Body of pancreas (tissue), 4 donors: ENCODE measurements around the gene ETV3. TPM values are rescaled to one million over a fixed set of nuclear protein-coding genes. Genes with fewer than 3 reads are reported as not detected.
"Not testable (repeated sequence)": the region's sequence is repeated elsewhere in the genome, so short reads cannot be mapped to it uniquely, and the experiment has no call there.

ENCODE experiments used
- ATAC-seq: fragments of 150-250 bp; one replicate; pipeline ENCODE4 v1.9.1; 2016
- DNase-seq, 4 donors: peaks; one replicate each; pipeline ENCODE4 v3.0.0-alpha.2; 2019
- H3K27ac ChIP-seq, 4 donors: fragments of 200-600 bp; sonication (generic); 1 replicate in 3 of 4; 2 replicates in 1 of 4; pipeline versions ENCODE4 v1.5.1 to v1.6.1; 2016 to 2019; ENCODE audit warnings: mild to moderate bottlenecking in 1 of 4, mixed read lengths in 1 of 4, moderate library complexity in 1 of 4
- H3K27me3 ChIP-seq, 2 donors: fragments of 200-600 bp; sonication (generic); one replicate each; pipeline ENCODE4 v1.6.0; 2016; ENCODE audit warnings: mild to moderate bottlenecking in 1 of 2
- H3K36me3 ChIP-seq, 2 donors: fragments of 200-600 bp; sonication (generic); replicated peaks in 1 of 2; 2 replicates each; pipeline ENCODE4 v1.5.1; 2016; ENCODE audit warnings: low read depth in 2 of 2; ENCODE audit not compliant: insufficient read depth in 1 of 2
- H3K4me1 ChIP-seq: fragments of 200-600 bp; sonication (generic); one replicate; pipeline ENCODE4 v1.6.0; 2016
- H3K4me3 ChIP-seq, 2 donors: fragments of 200-600 bp; sonication (generic); 1 replicate in 1 of 2; 2 replicates in 1 of 2; pipeline ENCODE4 v1.5.1; 2016 to 2019
- H3K9me3 ChIP-seq, 3 donors: fragments of 200-600 bp; sonication (generic); 1 replicate in 2 of 3; 2 replicates in 1 of 3; pipeline ENCODE4 v1.5.1; 2016
- POLR2A ChIP-seq, 3 donors: fragments of 450-650 bp; IDR thresholded peaks; one replicate each; pipeline ENCODE4 v1.6.1; 2016; ENCODE audit warnings: antibody characterized with exemption in 3 of 3, mild to moderate bottlenecking in 2 of 3
- WGBS, 2 donors: methylation state at CpG; one replicate each; pipeline ENCODE4 v1.1.5; 2017; 5-methylcytosine and 5-hydroxymethylcytosine counted together
- intact Hi-C: fragments of 100-400 bp; cut with DNase I; formaldehyde crosslinking; loops from one replicate; pipeline ENCODE4 v1.15.1; 2023
- total RNA-seq, 2 donors: library from RNA; depleted of rRNA; stranded (reverse); fragments of >200 nt; gene quantifications; one replicate each; pipeline ENCODE4 v1.1.0, GENCODE V29; 2016
- TF ChIP-seq, protein P1 (sequence below), 7 experiments: fragments of 450-650 bp in 4 of 7; fragments of 200-600 bp in 3 of 7; sonication (generic) in 3 of 7; IDR thresholded peaks; one replicate each; pipeline ENCODE4 v1.5.1; 2016 to 2019; ENCODE audit warnings: antibody characterized with exemption in 7 of 7

ETV3 gene
- 10 to 100 TPM in 1 of 2 donors, 1 to 10 TPM in 1; 5.6 to 11.4 TPM for total RNA-seq

GRCh38 chr1:157138220-157139051 lies at the start of gene ETV3:
ETV3 (minus strand) TSS chr1:157138395; CDS start chr1:157136352, 2,043 bp downstream.
- TF ChIP-seq, protein P1, sequence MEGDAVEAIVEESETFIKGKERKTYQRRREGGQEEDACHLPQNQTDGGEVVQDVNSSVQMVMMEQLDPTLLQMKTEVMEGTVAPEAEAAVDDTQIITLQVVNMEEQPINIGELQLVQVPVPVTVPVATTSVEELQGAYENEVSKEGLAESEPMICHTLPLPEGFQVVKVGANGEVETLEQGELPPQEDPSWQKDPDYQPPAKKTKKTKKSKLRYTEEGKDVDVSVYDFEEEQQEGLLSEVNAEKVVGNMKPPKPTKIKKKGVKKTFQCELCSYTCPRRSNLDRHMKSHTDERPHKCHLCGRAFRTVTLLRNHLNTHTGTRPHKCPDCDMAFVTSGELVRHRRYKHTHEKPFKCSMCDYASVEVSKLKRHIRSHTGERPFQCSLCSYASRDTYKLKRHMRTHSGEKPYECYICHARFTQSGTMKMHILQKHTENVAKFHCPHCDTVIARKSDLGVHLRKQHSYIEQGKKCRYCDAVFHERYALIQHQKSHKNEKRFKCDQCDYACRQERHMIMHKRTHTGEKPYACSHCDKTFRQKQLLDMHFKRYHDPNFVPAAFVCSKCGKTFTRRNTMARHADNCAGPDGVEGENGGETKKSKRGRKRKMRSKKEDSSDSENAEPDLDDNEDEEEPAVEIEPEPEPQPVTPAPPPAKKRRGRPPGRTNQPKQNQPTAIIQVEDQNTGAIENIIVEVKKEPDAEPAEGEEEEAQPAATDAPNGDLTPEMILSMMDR (IDR thresholded peaks at IDR 0.05) = no peak
- TF ChIP-seq POLR2A (IDR thresholded peaks at IDR 0.05) = peak; percentile 85 to 94 (median 89)
- no peaks in the 10 kb centered on the region for H3K9me3 ChIP-seq
- ATAC-seq (peak; percentile 95), DNase-seq (peak; percentile 88 to 93 (median 88))
- 0 to 1% methylated on average over 32 to 84 of the region's 85 CpGs for WGBS, 2 donors
- peak within 1 kb of the TSS; percentile 84 to 92 (median 91) for H3K27ac ChIP-seq
- intact Hi-C loops = no loop called here
- H3K4me3 ChIP-seq = peak within 1 kb of the TSS; percentile 62 to 96
- peaks cover 0 to 14% of the 10 kb centered on the region in 2 donors for H3K36me3 ChIP-seq
- no peaks in the 10 kb centered on the region for H3K27me3 ChIP-seq
- H3K4me1 ChIP-seq = peaks cover 26% of the 10 kb centered on the region

DNA sequence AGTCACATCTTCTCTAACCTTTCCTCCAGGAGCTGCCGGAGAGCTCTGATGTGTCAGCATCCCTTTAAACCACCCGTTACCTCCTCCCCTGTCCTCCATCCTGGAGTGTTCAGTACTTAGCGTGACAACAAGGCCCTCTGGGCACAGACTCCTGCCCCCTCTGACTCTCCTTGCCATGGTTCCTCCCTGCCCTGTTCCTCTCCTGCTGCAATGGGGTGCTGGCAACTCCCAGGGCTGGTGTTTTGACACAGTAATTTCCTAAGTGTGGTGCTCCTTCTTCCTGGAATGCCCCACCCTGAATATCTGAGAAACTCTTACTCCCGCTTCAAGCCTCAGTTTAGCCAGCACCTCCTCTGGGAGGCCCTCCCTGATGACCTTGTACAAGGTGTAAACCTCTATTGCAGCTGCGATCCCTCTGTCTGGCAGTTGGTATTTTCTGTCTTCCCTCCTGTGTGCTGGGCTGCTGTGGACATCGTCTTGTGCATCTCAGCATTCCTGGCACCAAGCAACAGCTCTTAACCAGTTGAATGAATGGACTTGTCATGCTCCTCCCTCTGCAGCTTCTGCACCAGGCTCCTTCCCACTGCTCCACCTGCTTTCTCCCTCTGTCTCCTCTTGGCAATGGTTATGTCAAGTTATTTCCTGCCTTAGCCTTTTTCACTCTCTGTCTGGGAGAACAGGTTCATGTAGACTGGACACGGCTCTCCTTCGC lies 48.2 kb upstream of the ETV3 start:
- ATAC-seq = no peak
- no peak for DNase-seq
- intact Hi-C loops = no loop called here
- Histone ChIP-seq H3K4me3 (no peak overlapping the region), H3K27me3 (no peaks in the 10 kb centered on the region), H3K27ac (no peak overlapping the region), H3K36me3 (no peaks in the 10 kb centered on the region), H3K4me1 (no peaks in the 10 kb centered on the region), H3K9me3 (no peaks in the 10 kb centered on the region)
- 60 to 64% methylated on average over 8 of the region's 8 CpGs for WGBS, 2 donors
- TF ChIP-seq, protein P1 (IDR thresholded peaks at IDR 0.05) = no peak
- TF ChIP-seq POLR2A (IDR thresholded peaks at IDR 0.05) = no peak

DNA sequence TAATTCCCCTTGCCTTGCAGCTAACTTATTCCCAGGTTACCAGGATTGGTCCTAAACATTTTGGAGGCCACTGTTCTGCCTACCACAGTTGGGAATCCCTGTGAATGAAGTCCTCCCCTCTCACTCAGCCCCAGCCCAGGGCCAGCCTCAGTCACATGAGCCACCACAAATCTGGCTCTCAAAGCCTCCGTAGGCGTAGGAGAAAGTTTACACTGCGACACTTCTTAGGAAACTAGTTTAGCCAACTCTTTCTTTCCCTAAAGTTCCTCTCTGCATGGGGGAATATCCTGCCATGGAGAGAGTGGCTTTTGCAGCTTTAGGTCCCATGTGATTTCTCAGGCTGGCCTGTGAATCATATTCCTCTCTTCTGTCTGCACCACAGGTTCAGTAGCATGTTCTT lies 45.7 kb upstream of the ETV3 start:
- no peak overlapping the region for H3K27ac ChIP-seq
- TF ChIP-seq, protein P1 (IDR thresholded peaks at IDR 0.05) = no peak
- no peak for TF ChIP-seq POLR2A (IDR thresholded peaks at IDR 0.05)
- ATAC-seq = no peak
- H3K36me3 ChIP-seq = no peaks in the 10 kb centered on the region
- WGBS, 2 donors = 56 to 61% methylated on average over 3 of the region's 3 CpGs
- H3K27me3 ChIP-seq = no peaks in the 10 kb centered on the region
- no peaks in the 10 kb centered on the region for H3K4me1 ChIP-seq
- H3K9me3 ChIP-seq = no peaks in the 10 kb centered on the region
- H3K4me3 ChIP-seq = no peak overlapping the region
- intact Hi-C loops = no loop called here
- no peak for DNase-seq

DNA sequence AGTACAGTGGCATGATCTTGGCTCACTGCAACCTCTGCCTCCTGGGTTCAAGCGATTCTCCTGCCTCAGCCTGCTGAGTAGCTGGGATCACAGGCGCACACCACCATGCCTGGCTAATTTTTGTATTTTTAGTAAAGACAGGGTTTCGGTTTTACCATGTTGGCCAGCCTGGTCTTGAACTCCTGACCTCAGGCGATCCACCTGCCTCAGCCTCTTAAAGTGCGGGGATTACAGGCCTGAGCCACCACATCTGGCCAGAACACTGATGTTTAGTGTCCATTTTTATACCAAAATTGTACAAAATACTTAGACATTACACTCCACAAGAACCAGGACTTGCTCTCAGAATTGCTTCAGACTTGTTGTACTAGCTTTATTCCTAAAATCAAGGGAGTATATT lies 44.2 kb upstream of the ETV3 start:
- H3K27ac ChIP-seq, H3K36me3 ChIP-seq, intact Hi-C loops, DNase-seq, H3K9me3 ChIP-seq, ATAC-seq, H3K4me1 ChIP-seq, H3K4me3 ChIP-seq, H3K27me3 ChIP-seq: not testable (repeated sequence)
- 68 to 85% methylated on average over 5 of the region's 5 CpGs for WGBS, 2 donors

DNA sequence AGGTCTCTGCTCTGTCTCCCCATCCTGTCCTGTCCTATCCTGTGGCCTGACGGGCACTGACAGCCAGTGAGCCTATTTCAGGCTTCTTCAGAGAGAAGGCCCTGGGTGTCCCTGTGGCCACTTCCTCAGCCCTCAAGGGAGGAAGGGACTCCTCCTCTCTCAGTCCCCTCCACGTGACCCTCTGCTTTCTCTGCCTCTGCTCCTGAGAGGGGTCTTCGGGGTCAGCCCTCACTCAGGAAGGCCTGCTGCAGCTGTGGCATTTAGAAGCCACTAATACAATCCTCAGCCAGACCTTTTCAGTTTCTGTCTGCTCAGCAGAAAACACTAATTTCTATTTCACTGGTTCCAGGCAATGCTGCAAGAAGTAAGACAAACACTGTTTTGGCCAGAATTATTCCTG lies 43.6 kb upstream of the ETV3 start:
- ATAC-seq (no peak), DNase-seq (no peak)
- no peaks in the 10 kb centered on the region for H3K36me3 ChIP-seq
- intact Hi-C loops = no loop called here
- H3K4me3 ChIP-seq = no peak overlapping the region
- H3K27me3 ChIP-seq = no peaks in the 10 kb centered on the region
- H3K4me1 ChIP-seq = no peaks in the 10 kb centered on the region
- WGBS, 2 donors = 84 to 94% methylated on average over 3 of the region's 3 CpGs
- no peaks in the 10 kb centered on the region for H3K9me3 ChIP-seq
- no peak for TF ChIP-seq POLR2A (IDR thresholded peaks at IDR 0.05)
- TF ChIP-seq, protein P1 (IDR thresholded peaks at IDR 0.05) = no peak
- no peak overlapping the region for H3K27ac ChIP-seq
